Nephron (organoid): ENCODE data around the gene ISYNA1.

Source experiments
- H3K27ac Mint-ChIP-seq, 3 experiments: 2 replicates each; pipeline ENCODE4 v1.8.0; 2020; ENCODE audit warnings: mixed read lengths in 3 of 3, mild to moderate bottlenecking in 2 of 3, moderate library complexity in 1 of 3
- H3K27me3 Mint-ChIP-seq: 2 replicates; pipeline ENCODE4 v1.8.0; 2021; ENCODE audit warnings: low read depth, mild to moderate bottlenecking, moderate library complexity, mixed read lengths
- H3K36me3 Mint-ChIP-seq: 2 replicates; pipeline ENCODE4 v1.8.0; 2020; ENCODE audit warnings: low read depth, mixed read lengths
- H3K4me1 Mint-ChIP-seq: 2 replicates; pipeline ENCODE4 v1.8.0; 2020; ENCODE audit warnings: mixed read lengths
- H3K4me3 Mint-ChIP-seq, 3 experiments: 2 replicates each; pipeline ENCODE4 v1.8.0; 2020; ENCODE audit warnings: mild to moderate bottlenecking in 3 of 3, mixed read lengths in 3 of 3, moderate library complexity in 2 of 3
- H3K9me3 Mint-ChIP-seq: 2 replicates; pipeline ENCODE4 v1.8.0; 2020; ENCODE audit warnings: mixed read lengths
- TF ChIP-seq, protein P1 (sequence below), 3 experiments: fragments of 200-600 bp; sonication (generic); IDR thresholded peaks; one replicate each; pipeline ENCODE4 v1.5.0; 2021; ENCODE audit warnings: antibody characterized with exemption in 3 of 3; ENCODE audit not compliant: unreplicated experiment in 3 of 3

The ISYNA1 gene

GRCh38 chr19:18384775-18385174, 53.2 kb downstream of the ISYNA1 start:
- H3K4me1 Mint-ChIP-seq: peaks cover 18% of the 10 kb centered on the region
- peaks cover 14% of the 10 kb centered on the region for H3K27me3 Mint-ChIP-seq
- TF ChIP-seq, protein P1, sequence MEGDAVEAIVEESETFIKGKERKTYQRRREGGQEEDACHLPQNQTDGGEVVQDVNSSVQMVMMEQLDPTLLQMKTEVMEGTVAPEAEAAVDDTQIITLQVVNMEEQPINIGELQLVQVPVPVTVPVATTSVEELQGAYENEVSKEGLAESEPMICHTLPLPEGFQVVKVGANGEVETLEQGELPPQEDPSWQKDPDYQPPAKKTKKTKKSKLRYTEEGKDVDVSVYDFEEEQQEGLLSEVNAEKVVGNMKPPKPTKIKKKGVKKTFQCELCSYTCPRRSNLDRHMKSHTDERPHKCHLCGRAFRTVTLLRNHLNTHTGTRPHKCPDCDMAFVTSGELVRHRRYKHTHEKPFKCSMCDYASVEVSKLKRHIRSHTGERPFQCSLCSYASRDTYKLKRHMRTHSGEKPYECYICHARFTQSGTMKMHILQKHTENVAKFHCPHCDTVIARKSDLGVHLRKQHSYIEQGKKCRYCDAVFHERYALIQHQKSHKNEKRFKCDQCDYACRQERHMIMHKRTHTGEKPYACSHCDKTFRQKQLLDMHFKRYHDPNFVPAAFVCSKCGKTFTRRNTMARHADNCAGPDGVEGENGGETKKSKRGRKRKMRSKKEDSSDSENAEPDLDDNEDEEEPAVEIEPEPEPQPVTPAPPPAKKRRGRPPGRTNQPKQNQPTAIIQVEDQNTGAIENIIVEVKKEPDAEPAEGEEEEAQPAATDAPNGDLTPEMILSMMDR (IDR thresholded peaks at IDR 0.05; ENCODE audit: unreplicated experiment in 3 of 3): no peak
- peak overlapping the region in 2 of 3 experiments; percentile 62 to 71 for H3K27ac Mint-ChIP-seq
- no peak overlapping the region for H3K4me3 Mint-ChIP-seq
- H3K9me3 Mint-ChIP-seq: no peaks in the 10 kb centered on the region
- no peaks in the 10 kb centered on the region for H3K36me3 Mint-ChIP-seq
